ENCODE results near the gene MAPKBP1. TPM values are rescaled to one million over a fixed set of nuclear protein-coding genes. Genes with fewer than 3 reads are reported as not detected.

The MAPKBP1 gene
- total RNA-seq, 1 experiment from 2014 or later = 14.5 TPM

DNA sequence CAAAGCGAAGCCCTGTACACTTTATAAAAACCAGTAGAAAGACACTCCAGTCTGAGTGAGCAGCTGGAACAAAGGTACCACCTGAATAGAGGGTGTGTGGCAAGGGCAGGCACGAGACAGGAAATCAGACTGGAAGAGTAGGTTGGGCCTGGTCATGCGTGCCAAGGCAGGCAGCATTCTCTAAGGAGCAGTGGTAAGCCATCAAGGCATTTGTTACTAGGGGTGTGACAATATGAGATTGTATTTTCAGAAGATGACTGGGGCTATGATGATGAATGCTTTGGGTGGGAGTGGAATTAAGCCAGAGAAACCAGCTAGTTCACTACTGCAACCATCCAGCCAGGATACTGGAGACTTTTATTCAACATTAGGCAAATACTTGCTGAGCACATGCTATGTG is 58.6 kb downstream of the MAPKBP1 start:
- Histone ChIP-seq H3K9me3 (replicated peaks) (no peaks in the 10 kb centered on the region), H3K36me3 (no peaks in the 10 kb centered on the region; the same call in none of the 2 replicates), H3K27ac (no peak overlapping the region), H3K4me1 (peaks cover 8% of the 10 kb centered on the region), H3K27me3 (no peaks in the 10 kb centered on the region), H3K4me3 (no peak overlapping the region)
- DNase-seq = no peak

DNA sequence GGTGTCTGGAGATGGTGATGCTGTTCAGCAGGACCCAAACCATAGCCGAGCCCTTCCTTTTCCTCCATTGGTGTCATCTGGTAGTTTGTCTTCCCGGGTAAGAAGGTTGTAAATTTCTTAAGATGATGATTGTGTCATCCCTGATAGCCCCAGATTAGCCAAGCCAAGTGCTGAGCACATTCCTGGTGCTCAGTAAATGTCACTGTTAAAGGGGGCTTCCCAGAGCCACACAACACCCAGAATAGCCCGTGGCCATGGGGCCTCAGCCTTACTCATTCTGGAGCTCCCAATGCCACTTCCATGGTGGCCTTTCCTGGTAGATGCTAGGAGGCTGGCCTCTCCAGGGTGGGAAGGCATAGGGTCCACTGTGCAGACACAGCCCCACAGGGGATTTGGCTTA is 59.8 kb downstream of the MAPKBP1 start:
- peaks cover 8% of the 10 kb centered on the region for H3K4me1 ChIP-seq
- H3K36me3 ChIP-seq = no peaks in the 10 kb centered on the region; the same call in none of the 2 replicates
- H3K27me3 ChIP-seq = no peaks in the 10 kb centered on the region
- H3K9me3 ChIP-seq (replicated peaks) = no peaks in the 10 kb centered on the region
- no peak overlapping the region for H3K27ac ChIP-seq
- DNase-seq = no peak
- no peak overlapping the region for H3K4me3 ChIP-seq

- no peak overlapping the region for H3K27ac ChIP-seq
- DNase-seq = peak; percentile 68 to 72
- no peaks in the 10 kb centered on the region for H3K9me3 ChIP-seq (replicated peaks)
- H3K27me3 ChIP-seq = no peaks in the 10 kb centered on the region
- peaks cover 8% of the 10 kb centered on the region for H3K4me1 ChIP-seq
- H3K4me3 ChIP-seq = no peak overlapping the region
- no peaks in the 10 kb centered on the region; the same call in 1 of the 2 replicates for H3K36me3 ChIP-seq
Observed at GRCh38 chr15:41836073-41836472, 61.8 kb downstream of the MAPKBP1 start.

DNA sequence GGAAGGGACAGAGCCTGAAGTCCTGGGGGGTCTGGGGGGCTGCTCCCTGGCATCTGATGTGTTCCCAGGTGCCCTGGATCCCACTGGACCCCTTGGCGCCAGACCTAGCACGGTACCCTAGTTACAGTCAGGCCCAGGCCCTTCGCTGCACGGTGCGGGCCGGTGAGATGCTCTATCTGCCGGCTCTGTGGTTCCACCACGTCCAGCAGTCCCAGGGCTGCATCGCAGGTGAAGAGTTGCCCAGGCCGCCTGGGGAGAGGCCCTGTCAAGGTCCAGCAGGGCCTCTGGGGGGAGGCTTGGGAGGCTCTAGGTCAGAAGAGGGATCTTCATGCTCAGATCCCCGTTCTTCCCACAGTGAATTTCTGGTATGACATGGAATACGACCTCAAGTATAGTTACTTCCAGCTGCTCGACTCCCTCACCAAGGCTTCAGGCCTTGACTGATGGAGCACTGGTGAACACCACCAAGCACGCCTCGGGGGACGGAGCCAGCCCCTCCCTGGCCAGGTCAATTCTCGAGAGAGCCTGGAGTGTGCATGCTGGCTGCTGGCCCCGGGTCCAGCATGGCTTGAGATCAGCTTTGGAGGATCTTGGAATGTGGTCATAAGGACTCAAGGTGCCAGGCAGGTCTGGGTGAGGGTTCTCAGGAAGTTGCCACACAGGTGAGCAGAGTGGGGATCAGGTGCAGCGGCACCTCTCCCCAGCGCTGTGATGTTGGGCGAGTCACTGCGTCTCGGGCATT is 62.6 kb downstream of the MAPKBP1 start:
- Histone ChIP-seq H3K4me1 (peaks cover 8% of the 10 kb centered on the region), H3K27me3 (no peaks in the 10 kb centered on the region), H3K36me3 (no peaks in the 10 kb centered on the region; the same call in 1 of the 2 replicates), H3K27ac (no peak overlapping the region), H3K9me3 (replicated peaks) (no peaks in the 10 kb centered on the region), H3K4me3 (no peak overlapping the region)
- no peak for DNase-seq

- H3K27ac ChIP-seq = no peak within 1 kb of the TSS
- no peaks in the 10 kb centered on the region for H3K9me3 ChIP-seq (replicated peaks)
- no peak for DNase-seq
- H3K36me3 ChIP-seq = no peaks in the 10 kb centered on the region; the same call in 1 of the 2 replicates
- no peak within 1 kb of the TSS for H3K4me3 ChIP-seq
- H3K4me1 ChIP-seq = peaks cover 8% of the 10 kb centered on the region
- no peaks in the 10 kb centered on the region for H3K27me3 ChIP-seq
Observed at GRCh38 chr15:41838400-41838897, 64.2 kb downstream of the MAPKBP1 start, which contains the start of gene PLA2G4B. TSS of gene PLA2G4B (plus strand) at chr15:41838847. CDS start at chr15:41838914, 67 bp downstream.

- no peaks in the 10 kb centered on the region; the same call in 1 of the 2 replicates for H3K36me3 ChIP-seq
- DNase-seq = no peak
- H3K4me3 ChIP-seq = no peak overlapping the region
- no peaks in the 10 kb centered on the region for H3K9me3 ChIP-seq (replicated peaks)
- no peaks in the 10 kb centered on the region for H3K27me3 ChIP-seq
- H3K27ac ChIP-seq = no peak overlapping the region
- H3K4me1 ChIP-seq = peaks cover 8% of the 10 kb centered on the region
Observed at GRCh38 chr15:41839781-41840491, 65.7 kb downstream of the MAPKBP1 start.

- Histone ChIP-seq H3K27me3 (no peaks in the 10 kb centered on the region), H3K4me3 (no peak overlapping the region), H3K36me3 (no peaks in the 10 kb centered on the region; the same call in 1 of the 2 replicates), H3K27ac (no peak overlapping the region), H3K9me3 (replicated peaks) (no peaks in the 10 kb centered on the region), H3K4me1 (peaks cover 7% of the 10 kb centered on the region)
- no peak for DNase-seq
Observed at GRCh38 chr15:41840673-41841072, 66.4 kb downstream of the MAPKBP1 start.

DNA sequence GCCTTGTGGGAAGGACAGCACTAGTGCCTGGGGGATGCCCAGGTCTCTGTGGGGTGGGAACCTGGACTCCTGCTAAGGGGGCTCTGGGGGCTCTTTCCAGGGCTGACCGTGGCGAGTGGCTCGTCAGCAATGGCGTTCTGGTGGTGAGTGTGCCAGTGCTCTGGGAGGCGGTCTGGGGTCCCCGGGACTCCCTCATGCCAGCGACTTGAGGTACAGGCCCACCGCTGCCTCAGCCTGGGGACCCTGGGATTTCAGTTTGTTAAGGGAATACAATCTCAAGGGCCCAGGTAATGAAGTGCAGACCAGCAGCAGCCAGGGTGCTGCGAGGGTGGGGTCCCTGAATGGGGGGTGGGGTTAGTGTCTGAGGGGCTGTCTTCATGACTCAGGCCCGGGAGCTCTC is 66.8 kb downstream of the MAPKBP1 start:
- Histone ChIP-seq H3K27me3 (no peaks in the 10 kb centered on the region), H3K9me3 (replicated peaks) (no peaks in the 10 kb centered on the region), H3K4me3 (no peak overlapping the region), H3K36me3 (peaks cover under 1% of the 10 kb centered on the region), H3K27ac (no peak overlapping the region), H3K4me1 (peaks cover 4% of the 10 kb centered on the region)
- DNase-seq = no peak

GRCh38 chr15:41842229-41842628 is 67.9 kb downstream of the MAPKBP1 start:
- no peak overlapping the region for H3K27ac ChIP-seq
- peaks cover 3% of the 10 kb centered on the region for H3K36me3 ChIP-seq
- no peak for DNase-seq

GRCh38 chr15:41843571-41843970 is 69.3 kb downstream of the MAPKBP1 start:
- no peaks in the 10 kb centered on the region for H3K4me1 ChIP-seq
- H3K9me3 ChIP-seq (replicated peaks) = no peaks in the 10 kb centered on the region
- DNase-seq = no peak
- H3K36me3 ChIP-seq = peaks cover 3% of the 10 kb centered on the region
- H3K4me3 ChIP-seq = no peak overlapping the region
- H3K27me3 ChIP-seq = no peaks in the 10 kb centered on the region
- no peak overlapping the region for H3K27ac ChIP-seq

More at GRCh38 chr15:41842229-41842628, 67.9 kb downstream of the MAPKBP1 start:
- Histone ChIP-seq H3K27me3 (no peaks in the 10 kb centered on the region), H3K4me3 (no peak overlapping the region), H3K4me1 (no peaks in the 10 kb centered on the region), H3K9me3 (replicated peaks) (no peaks in the 10 kb centered on the region)

DNA sequence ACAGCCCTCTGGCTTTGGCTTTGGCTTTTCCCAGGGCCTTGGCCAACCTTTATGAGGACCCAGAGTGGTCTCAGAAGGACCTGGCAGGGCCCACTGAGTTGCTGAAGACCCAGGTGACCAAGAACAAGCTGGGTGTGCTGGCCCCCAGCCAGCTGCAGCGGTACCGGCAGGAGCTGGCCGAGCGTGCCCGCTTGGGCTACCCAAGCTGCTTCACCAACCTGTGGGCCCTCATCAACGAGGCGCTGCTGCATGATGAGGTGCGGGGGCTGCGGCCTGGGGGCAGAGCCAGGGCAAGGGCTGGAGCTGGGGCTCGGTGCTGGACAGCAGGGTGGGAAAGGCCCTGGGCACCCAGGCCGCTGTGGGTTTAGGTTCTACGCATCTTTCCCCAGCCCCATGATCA is 70.5 kb downstream of the MAPKBP1 start:
- Histone ChIP-seq H3K4me3 (no peak overlapping the region), H3K27me3 (no peaks in the 10 kb centered on the region), H3K4me1 (no peaks in the 10 kb centered on the region), H3K27ac (no peak overlapping the region), H3K36me3 (peaks cover 3% of the 10 kb centered on the region), H3K9me3 (replicated peaks) (no peaks in the 10 kb centered on the region)
- no peak for DNase-seq

- Histone ChIP-seq H3K27ac (no peak overlapping the region), H3K4me1 (no peaks in the 10 kb centered on the region; the same call in 1 of the 2 replicates), H3K27me3 (no peaks in the 10 kb centered on the region), H3K36me3 (peaks cover 3% of the 10 kb centered on the region), H3K4me3 (no peak overlapping the region), H3K9me3 (replicated peaks) (no peaks in the 10 kb centered on the region)
- no peak for DNase-seq
Observed at GRCh38 chr15:41847206-41847605, 72.9 kb downstream of the MAPKBP1 start.

DNA sequence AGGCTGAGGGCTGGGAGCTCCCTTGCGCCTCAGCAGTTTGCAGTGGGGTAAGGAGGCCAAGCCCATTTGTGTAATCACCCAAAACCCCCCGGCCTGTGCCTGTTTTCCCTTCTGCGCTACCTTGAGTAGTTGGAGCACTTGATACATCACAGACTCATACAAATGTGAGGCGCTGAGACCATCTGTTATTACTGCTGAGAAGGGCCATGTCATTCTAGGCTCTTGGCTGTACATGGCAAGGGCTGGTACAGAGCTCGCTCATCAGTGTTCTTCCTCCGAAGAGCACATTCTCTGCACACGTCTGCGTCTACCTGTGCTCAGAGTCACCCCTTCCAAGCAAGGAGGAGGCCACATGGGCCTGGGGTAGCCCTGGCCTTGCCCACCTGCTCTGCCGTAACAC is 73.7 kb downstream of the MAPKBP1 start:
- DNase-seq = no peak
- no peaks in the 10 kb centered on the region for H3K9me3 ChIP-seq (replicated peaks)
- H3K27me3 ChIP-seq = no peaks in the 10 kb centered on the region
- no peak overlapping the region for H3K27ac ChIP-seq
- peaks cover 3% of the 10 kb centered on the region for H3K36me3 ChIP-seq
- no peak overlapping the region for H3K4me3 ChIP-seq
- no peaks in the 10 kb centered on the region; the same call in 1 of the 2 replicates for H3K4me1 ChIP-seq

DNA sequence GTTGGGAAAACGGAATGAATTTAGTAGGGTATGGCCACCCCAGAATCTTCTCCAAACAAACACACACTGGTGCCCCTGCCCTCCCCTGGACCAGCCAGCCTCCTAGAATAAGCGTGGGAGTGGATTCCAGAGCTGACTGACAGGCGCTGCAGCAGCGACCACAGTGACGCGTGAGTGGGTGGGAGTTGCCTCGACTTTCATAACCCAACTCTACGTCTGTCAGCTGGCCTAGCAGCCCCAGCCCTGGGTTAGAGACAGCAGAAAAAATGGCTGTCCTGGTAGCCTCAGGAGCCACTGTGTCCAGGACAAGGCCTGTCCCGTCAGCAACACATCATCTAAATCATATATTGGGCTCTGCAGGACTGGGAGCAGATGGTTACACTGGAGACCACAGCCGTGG is 74.3 kb downstream of the MAPKBP1 start:
- Histone ChIP-seq H3K4me3 (no peak overlapping the region), H3K4me1 (no peaks in the 10 kb centered on the region; the same call in 1 of the 2 replicates), H3K36me3 (peaks cover 3% of the 10 kb centered on the region; the same call in 1 of the 2 replicates), H3K27ac (no peak overlapping the region), H3K27me3 (no peaks in the 10 kb centered on the region), H3K9me3 (replicated peaks) (no peaks in the 10 kb centered on the region)
- no peak for DNase-seq

GRCh38 chr15:41849204-41849603 is 74.9 kb downstream of the MAPKBP1 start:
- DNase-seq = no peak
- Histone ChIP-seq H3K36me3 (peaks cover 3% of the 10 kb centered on the region; the same call in 1 of the 2 replicates), H3K9me3 (replicated peaks) (no peaks in the 10 kb centered on the region), H3K27me3 (no peaks in the 10 kb centered on the region), H3K27ac (no peak overlapping the region), H3K4me3 (no peak overlapping the region), H3K4me1 (no peaks in the 10 kb centered on the region; the same call in 1 of the 2 replicates)

Data from SJCRH30 (cell line).